ENCODE measurements around the gene CCDC196.
A peak's percentile ranks its signal among the peaks of the same experiment; 100 is the strongest.
"Not testable (repeated sequence)": the region's sequence is repeated elsewhere in the genome, so short reads cannot be mapped to it uniquely, and the experiment has no call there.

Gene CCDC196

DNA sequence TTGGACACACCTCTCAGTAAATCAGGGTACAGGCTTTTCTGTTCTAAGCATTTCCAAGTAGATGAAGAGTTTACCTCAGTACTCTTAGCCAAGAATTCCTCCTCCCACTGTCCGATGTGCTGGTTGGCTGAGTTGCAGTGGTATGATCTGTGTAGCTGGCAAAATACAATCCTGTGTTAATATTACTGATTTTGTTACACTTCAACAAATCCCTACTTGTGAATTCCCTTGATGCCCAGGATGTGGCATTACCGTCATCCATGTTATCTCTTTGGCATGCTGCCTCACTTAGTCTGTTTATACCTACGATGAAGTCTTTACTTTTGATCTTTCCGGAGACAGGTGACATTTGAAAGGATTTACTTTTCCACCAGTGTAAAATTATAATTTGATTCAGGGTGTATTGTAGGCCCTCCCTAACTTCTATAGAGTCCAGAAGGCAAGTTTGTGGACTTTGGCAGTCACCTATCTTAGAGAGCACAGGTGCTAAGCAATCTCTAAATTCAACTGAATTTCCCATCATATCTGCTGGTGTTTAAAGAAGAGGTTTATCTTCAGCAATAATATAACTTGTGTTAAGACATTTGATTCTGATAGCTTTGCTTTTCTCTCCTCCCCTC lies 10.1 kb downstream of the CCDC196 start:
- DNase-seq: no peak

DNA sequence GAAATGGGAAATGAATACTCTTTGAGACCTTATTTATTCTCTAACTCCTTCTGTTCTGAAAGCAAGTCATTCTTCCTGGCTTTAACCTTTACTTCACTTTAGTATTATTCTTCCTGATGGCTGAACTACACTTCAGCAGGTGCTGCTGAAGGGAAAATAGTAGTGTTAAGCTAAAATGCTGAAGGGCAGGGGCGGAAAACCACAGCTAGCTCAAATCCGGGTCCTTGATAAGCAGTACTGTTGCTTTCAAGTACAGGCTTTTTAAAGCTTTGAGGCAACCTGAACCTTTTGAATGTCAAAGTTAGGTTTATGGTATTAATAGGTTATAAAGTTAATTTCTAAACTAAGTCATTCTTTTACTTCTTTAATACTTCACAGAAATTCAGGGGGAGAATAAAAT lies 10.7 kb downstream of the CCDC196 start:
- no peak for DNase-seq

- no peak for DNase-seq
Observed at GRCh38 chr14:66498311-66498710, 12.1 kb downstream of the CCDC196 start.

GRCh38 chr14:66501592-66501991 lies 15.4 kb downstream of the CCDC196 start:
- DNase-seq: no peak

GRCh38 chr14:66502836-66503235 lies 16.7 kb downstream of the CCDC196 start:
- DNase-seq: not testable (repeated sequence)

DNA sequence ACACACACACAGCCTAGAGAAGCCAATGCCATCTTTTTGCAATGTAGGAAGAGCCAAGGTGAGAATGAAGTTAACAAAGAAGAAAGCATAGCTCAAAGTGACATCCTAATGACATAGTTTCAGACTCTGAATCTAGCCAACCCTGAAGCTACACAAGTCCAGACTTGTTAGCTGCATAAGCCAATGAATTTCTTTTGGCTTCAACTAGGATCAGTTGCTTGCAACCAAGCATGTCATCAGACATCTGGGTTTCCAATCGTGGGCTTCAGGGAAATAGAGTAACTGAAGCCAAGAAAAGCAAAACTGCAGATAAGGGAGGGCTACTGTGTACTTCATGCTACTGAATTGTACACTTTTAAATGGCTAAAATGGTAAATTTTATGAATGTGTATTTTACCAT lies 17.4 kb downstream of the CCDC196 start:
- DNase-seq: no peak

- DNase-seq: no peak
Observed at GRCh38 chr14:66507181-66507721, 21.1 kb downstream of the CCDC196 start.

DNA sequence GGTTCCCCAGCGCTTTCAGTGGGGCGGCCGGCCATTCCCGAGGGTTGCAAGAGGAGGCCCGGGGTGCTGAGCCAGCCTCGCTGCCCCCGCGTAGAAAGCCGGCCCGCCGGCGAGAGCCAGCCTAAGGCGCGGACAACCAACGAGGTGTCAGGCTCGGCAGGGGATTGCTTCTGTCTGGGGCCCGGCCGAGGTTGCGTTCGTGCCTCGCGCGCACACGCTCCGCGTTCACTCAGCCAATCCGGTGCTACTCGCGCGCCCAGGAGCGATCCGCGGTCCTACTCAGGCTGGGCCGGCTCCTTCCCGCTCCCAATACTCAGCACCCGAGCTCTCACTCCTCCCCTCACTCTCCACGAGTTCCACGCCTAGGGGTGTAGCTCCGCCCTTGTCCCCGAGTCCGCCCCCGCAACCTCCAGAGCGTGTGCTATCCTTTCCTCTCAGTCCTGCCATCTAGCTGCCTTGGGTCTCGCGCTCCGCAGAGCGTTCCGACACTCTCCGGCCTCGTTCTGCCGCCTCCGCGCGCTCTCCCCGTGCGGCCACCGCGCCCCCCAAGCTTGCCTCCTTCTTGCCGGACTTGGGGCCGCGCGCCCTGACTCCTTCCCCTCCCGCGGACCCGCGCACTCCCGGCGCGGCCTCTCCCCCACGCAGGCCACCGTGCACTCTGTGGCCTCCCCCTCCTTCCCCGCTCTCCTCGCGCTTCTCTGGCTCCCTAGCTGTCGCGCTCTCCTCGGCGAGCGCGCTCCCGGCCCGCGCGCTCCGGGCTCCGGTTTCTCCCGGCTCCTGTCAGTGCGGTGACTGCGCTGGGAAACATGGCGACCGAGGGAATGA lies 21.8 kb downstream of the CCDC196 start, which contains the start of gene GPHN:
Gene GPHN (plus strand): TSS at position 426 of the 825 bp plus-strand sequence.
- DNase-seq: peak; percentile 91

DNA sequence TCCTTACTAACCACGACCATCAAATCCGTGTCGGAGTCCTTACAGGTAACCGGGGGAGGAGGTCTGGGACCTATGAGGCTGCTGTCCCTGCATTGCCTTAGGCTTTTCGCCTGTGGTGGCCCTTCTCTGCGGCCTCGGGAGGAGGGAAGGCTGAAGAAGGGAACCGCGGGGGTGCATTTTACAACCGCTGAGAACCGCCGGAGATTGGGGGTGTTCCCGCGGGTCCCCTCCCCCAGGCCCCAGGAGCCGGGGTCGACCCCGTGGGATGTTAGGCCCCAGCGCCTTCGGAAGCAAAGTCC lies 22.3 kb downstream of the CCDC196 start:
- DNase-seq: no peak

- peak; percentile 55 for DNase-seq
Observed at GRCh38 chr14:66508846-66509621, 22.9 kb downstream of the CCDC196 start.

GRCh38 chr14:66509874-66510273 lies 23.7 kb downstream of the CCDC196 start:
- no peak for DNase-seq

GRCh38 chr14:66511849-66512248 lies 25.7 kb downstream of the CCDC196 start:
- DNase-seq: peak; percentile 14

GRCh38 chr14:66514213-66514612 lies 28.0 kb downstream of the CCDC196 start:
- no peak for DNase-seq

DNA sequence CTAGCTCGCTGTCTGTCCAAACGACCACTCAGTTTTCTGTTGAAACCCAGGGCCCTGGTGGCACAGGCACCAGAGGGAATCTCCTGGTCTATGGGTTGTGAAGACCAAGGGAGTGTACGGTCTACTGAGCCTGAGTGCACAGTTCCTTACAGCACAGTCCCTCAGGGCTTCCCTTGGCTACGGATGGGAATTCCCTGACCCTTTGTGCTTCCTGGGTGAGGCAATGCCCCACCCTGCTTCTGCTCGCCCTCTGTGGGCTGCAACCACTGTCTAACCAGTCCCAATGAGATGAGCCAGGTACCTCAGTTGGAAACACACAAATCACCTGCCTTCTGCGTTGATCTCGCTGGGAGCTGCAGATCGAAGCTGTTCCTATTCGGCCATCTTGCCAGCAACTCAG lies 44.4 kb downstream of the CCDC196 start:
- no peak for DNase-seq

GRCh38 chr14:66539034-66539433 lies 52.9 kb downstream of the CCDC196 start:
- DNase-seq: peak; percentile 8

DNA sequence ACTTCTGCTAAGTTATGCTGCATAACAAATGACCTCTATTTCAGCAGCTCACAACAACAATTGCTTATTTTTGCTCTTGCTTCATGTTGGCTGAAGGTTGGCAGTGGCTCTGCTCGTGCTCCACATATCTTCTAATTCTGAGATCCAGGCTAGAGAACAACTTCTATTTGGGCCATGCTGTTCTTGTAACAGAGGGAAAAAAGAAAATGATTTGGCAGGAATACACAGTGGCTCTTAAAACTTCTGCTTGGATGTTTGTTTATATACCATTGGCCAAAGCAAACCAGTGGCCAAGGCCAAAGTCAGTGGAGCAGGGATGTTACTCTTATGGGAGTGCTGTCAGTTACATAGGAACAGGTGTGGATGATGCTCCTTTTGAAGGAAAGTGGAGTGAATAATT lies 53.9 kb downstream of the CCDC196 start:
- DNase-seq: no peak

- DNase-seq: no peak
Observed at GRCh38 chr14:66541627-66542026, 55.5 kb downstream of the CCDC196 start.

DNA sequence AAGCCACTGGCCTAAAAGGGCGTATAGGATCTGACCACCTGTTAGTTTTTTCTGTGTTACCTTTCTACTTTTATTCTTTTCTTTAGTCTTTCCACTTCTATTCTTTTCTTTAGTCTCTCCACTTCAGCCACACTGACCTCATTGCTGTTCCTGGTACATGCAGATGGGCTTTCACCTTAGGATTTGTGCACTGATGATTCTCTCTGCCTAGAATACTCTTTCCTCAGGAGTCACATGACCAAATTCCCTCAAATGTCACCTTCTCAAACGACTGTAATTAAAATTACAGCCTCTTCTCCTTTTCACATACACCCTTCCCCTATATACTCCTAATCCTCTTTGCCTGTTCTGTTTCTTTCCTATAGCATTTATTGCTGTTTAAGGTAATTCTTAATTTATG lies 57.8 kb downstream of the CCDC196 start:
- DNase-seq: no peak

GRCh38 chr14:66545191-66545590 lies 59.0 kb downstream of the CCDC196 start:
- not testable (repeated sequence) for DNase-seq

GRCh38 chr14:66545751-66546150 lies 59.6 kb downstream of the CCDC196 start:
- not testable (repeated sequence) for DNase-seq

Measured in CD4-positive, alpha-beta T cell treated with Interleukin-21 for 1 hour (primary cell).